Liver (tissue), 3 donors: ENCODE results near the gene KRTAP9-2.

ENCODE experiments used
- CTCF ChIP-seq: fragments of 150-350 bp; IDR thresholded peaks from 2 replicates; pipeline ENCODE4 v1.5.1; 2017; ENCODE audit warnings: improper control_type of control experiment, low read depth, low read length; ENCODE audit not compliant: missing input control
- EGR1 ChIP-seq, 2 donors: IDR thresholded peaks; 2 replicates each; pipeline ENCODE4 v1.6.1; 2016 to 2018; ENCODE audit warnings: antibody characterized with exemption in 2 of 2, low read depth in 2 of 2
- FOXA1 ChIP-seq: IDR thresholded peaks from 2 replicates; pipeline ENCODE4 v1.6.1; 2016; ENCODE audit warnings: antibody characterized with exemption
- FOXA2 ChIP-seq: IDR thresholded peaks from 2 replicates; pipeline ENCODE4 v1.6.1; 2016; ENCODE audit warnings: antibody characterized with exemption
- JUND ChIP-seq, 2 donors: IDR thresholded peaks; 2 replicates each; pipeline ENCODE4 v1.6.1; 2016; ENCODE audit warnings: antibody characterized with exemption in 2 of 2
- MAX ChIP-seq: IDR thresholded peaks from 2 replicates; pipeline ENCODE4 v1.6.1; 2016; ENCODE audit warnings: antibody characterized with exemption
- RAD21 ChIP-seq, 2 donors: IDR thresholded peaks; 2 replicates each; pipeline ENCODE4 v1.6.1; 2016; ENCODE audit warnings: antibody characterized with exemption in 2 of 2, mild to moderate bottlenecking in 2 of 2
- RXRA ChIP-seq, 2 donors: IDR thresholded peaks; 2 replicates each; pipeline ENCODE4 v1.6.1; 2017 to 2018; ENCODE audit warnings: antibody characterized with exemption in 2 of 2, mild to moderate bottlenecking in 1 of 2
- SP1 ChIP-seq: IDR thresholded peaks from 2 replicates; pipeline ENCODE4 v1.6.1; 2018; ENCODE audit warnings: antibody characterized with exemption, mild to moderate bottlenecking
- TAF1 ChIP-seq: conservative IDR thresholded peaks from 2 replicates; pipeline ENCODE4 v1.6.1; 2016; ENCODE audit warnings: antibody characterized with exemption, mild to moderate bottlenecking
- YY1 ChIP-seq: IDR thresholded peaks from 2 replicates; pipeline ENCODE4 v1.6.1; 2016; ENCODE audit warnings: antibody characterized with exemption, mild to moderate bottlenecking
- TF ChIP-seq, protein P1 (sequence below): IDR thresholded peaks from 2 replicates; pipeline ENCODE4 v1.6.1; 2016; ENCODE audit warnings: antibody characterized with exemption, mild to moderate bottlenecking
- donor health status: healthy.
- donor health status: healthy.

DNA sequence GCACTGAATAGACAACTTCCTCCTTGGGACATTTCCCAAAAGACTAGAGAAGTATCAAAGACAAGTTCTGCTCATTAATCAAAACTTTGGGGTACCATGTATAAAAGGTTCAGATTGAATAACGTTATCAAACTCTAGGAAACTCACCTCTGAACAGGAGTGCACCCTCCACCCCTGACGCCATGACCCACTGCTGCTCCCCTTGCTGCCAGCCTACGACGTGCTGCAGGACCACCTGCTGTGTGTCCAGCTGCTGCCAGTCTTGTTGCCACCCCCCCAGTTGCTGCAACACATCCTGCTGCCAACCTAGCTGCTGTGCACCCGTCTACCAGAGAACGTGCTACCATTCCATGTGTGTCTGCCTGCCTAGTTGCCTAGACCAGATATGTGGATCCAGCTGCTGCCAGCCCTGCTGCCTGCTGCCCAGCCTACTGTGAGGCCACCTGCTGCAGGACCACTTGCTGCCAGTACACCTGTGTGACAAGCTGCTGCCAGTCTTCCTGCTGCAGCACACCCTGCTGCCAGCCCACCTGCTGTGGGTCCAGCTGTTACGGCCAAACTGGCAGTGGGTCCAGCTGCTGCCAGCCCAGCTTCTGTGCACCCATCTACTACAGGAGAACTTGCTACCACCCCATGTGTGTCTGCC is 13.8 kb upstream of the KRTAP9-2 start:
- TF ChIP-seq CTCF (no peak), RAD21 (IDR thresholded peaks at IDR 0.05) (no peak), FOXA1 (no peak), RXRA (IDR thresholded peaks at IDR 0.05) (no peak), TAF1 (no peak), YY1 (no peak), SP1 (no peak), MAX (no peak), FOXA2 (no peak), JUND (IDR thresholded peaks at IDR 0.05) (no peak), EGR1 (IDR thresholded peaks at IDR 0.05; ENCODE audit: low read depth in 2 of 2) (no peak)
- TF ChIP-seq, protein P1, sequence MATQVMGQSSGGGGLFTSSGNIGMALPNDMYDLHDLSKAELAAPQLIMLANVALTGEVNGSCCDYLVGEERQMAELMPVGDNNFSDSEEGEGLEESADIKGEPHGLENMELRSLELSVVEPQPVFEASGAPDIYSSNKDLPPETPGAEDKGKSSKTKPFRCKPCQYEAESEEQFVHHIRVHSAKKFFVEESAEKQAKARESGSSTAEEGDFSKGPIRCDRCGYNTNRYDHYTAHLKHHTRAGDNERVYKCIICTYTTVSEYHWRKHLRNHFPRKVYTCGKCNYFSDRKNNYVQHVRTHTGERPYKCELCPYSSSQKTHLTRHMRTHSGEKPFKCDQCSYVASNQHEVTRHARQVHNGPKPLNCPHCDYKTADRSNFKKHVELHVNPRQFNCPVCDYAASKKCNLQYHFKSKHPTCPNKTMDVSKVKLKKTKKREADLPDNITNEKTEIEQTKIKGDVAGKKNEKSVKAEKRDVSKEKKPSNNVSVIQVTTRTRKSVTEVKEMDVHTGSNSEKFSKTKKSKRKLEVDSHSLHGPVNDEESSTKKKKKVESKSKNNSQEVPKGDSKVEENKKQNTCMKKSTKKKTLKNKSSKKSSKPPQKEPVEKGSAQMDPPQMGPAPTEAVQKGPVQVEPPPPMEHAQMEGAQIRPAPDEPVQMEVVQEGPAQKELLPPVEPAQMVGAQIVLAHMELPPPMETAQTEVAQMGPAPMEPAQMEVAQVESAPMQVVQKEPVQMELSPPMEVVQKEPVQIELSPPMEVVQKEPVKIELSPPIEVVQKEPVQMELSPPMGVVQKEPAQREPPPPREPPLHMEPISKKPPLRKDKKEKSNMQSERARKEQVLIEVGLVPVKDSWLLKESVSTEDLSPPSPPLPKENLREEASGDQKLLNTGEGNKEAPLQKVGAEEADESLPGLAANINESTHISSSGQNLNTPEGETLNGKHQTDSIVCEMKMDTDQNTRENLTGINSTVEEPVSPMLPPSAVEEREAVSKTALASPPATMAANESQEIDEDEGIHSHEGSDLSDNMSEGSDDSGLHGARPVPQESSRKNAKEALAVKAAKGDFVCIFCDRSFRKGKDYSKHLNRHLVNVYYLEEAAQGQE = no peak
